ENCODE measurements around the gene DCAF5.

GRCh38 chr14:69191340-69192111 lies 38.6 kb upstream of the DCAF5 start, which contains the start of gene EXD2:
- TF ChIP-seq, protein P1, sequence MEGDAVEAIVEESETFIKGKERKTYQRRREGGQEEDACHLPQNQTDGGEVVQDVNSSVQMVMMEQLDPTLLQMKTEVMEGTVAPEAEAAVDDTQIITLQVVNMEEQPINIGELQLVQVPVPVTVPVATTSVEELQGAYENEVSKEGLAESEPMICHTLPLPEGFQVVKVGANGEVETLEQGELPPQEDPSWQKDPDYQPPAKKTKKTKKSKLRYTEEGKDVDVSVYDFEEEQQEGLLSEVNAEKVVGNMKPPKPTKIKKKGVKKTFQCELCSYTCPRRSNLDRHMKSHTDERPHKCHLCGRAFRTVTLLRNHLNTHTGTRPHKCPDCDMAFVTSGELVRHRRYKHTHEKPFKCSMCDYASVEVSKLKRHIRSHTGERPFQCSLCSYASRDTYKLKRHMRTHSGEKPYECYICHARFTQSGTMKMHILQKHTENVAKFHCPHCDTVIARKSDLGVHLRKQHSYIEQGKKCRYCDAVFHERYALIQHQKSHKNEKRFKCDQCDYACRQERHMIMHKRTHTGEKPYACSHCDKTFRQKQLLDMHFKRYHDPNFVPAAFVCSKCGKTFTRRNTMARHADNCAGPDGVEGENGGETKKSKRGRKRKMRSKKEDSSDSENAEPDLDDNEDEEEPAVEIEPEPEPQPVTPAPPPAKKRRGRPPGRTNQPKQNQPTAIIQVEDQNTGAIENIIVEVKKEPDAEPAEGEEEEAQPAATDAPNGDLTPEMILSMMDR (conservative IDR thresholded peaks at IDR 0.05; ENCODE audit: low read depth, low read length), result no peak
- TF ChIP-seq EZH2 (IDR thresholded peaks at IDR 0.05; ENCODE audit: borderline replicate concordance, low read depth, low read length, poor library complexity, severe bottlenecking), result no peak

All from A673 (cell line).